ENCODE measurements around the gene CD69. TPM values are rescaled to one million over a fixed set of nuclear protein-coding genes. Genes with fewer than 3 reads are reported as not detected.

The CD69 gene
- total RNA-seq, 1 donor from 2014 or later = 32.5 TPM

- no peak for DNase-seq (ENCODE audit: extremely low read depth, low read depth, low spot score)
These were observed 22.1 kb upstream of the CD69 start for GRCh38 chr12:9782547-9783382.

GRCh38 chr12:9781360-9781759, 20.7 kb upstream of the CD69 start:
- no peak for DNase-seq (ENCODE audit: extremely low read depth, low read depth, low spot score)

- no peak for DNase-seq (ENCODE audit: extremely low read depth, low read depth, low spot score)
These were observed 18.5 kb upstream of the CD69 start for GRCh38 chr12:9779209-9779608.

GRCh38 chr12:9776781-9777180, 16.1 kb upstream of the CD69 start:
- no peak for DNase-seq (ENCODE audit: extremely low read depth, low read depth, low spot score)

- DNase-seq (ENCODE audit: extremely low read depth, low read depth, low spot score) = no peak
These were observed 12.6 kb upstream of the CD69 start for GRCh38 chr12:9773216-9773877.

GRCh38 chr12:9763025-9763424, 2.3 kb upstream of the CD69 start:
- no peak for DNase-seq (ENCODE audit: extremely low read depth, low read depth, low spot score)

- DNase-seq (ENCODE audit: extremely low read depth, low read depth, low spot score) = no peak
These were observed 1.7 kb upstream of the CD69 start for GRCh38 chr12:9762369-9762768.

GRCh38 chr12:9761419-9761781, 699 bp upstream of the CD69 start:
- no peak for DNase-seq (ENCODE audit: extremely low read depth, low read depth, low spot score)

GRCh38 chr12:9760120-9760519, 581 bp downstream of the CD69 start:
- DNase-seq (ENCODE audit: extremely low read depth, low read depth, low spot score) = no peak

GRCh38 chr12:9759694-9760093, 1.0 kb downstream of the CD69 start:
- no peak for DNase-seq (ENCODE audit: extremely low read depth, low read depth, low spot score)

GRCh38 chr12:9758119-9758518, 2.6 kb downstream of the CD69 start:
- no peak for DNase-seq (ENCODE audit: extremely low read depth, low read depth, low spot score)

GRCh38 chr12:9757433-9758025, 3.2 kb downstream of the CD69 start:
- DNase-seq (ENCODE audit: extremely low read depth, low read depth, low spot score) = no peak

GRCh38 chr12:9756706-9757105, 4.0 kb downstream of the CD69 start:
- DNase-seq (ENCODE audit: extremely low read depth, low read depth, low spot score) = no peak

- DNase-seq (ENCODE audit: extremely low read depth, low read depth, low spot score) = no peak
These were observed 4.5 kb downstream of the CD69 start for GRCh38 chr12:9756170-9756569.

GRCh38 chr12:9755567-9755966, 5.1 kb downstream of the CD69 start:
- no peak for DNase-seq (ENCODE audit: extremely low read depth, low read depth, low spot score)

- DNase-seq (ENCODE audit: extremely low read depth, low read depth, low spot score) = no peak
These were observed 5.7 kb downstream of the CD69 start for GRCh38 chr12:9755035-9755434.

- no peak for DNase-seq (ENCODE audit: extremely low read depth, low read depth, low spot score)
These were observed 6.4 kb downstream of the CD69 start for GRCh38 chr12:9754099-9754927.

GRCh38 chr12:9753498-9753897, 7.2 kb downstream of the CD69 start:
- no peak for DNase-seq (ENCODE audit: extremely low read depth, low read depth, low spot score)

GRCh38 chr12:9753073-9753472, 7.6 kb downstream of the CD69 start:
- DNase-seq (ENCODE audit: extremely low read depth, low read depth, low spot score) = no peak

- DNase-seq (ENCODE audit: extremely low read depth, low read depth, low spot score) = no peak
These were observed 8.4 kb downstream of the CD69 start for GRCh38 chr12:9752145-9752933.
